Adrenal gland (tissue), 12 donors: ENCODE measurements around the gene STOM. TPM values are rescaled to one million over a fixed set of nuclear protein-coding genes. Genes with fewer than 3 reads are reported as not detected.

Source experiments
- DNase-seq, 7 donors: peaks; one replicate each; pipeline ENCODE4 v3.0.0-alpha.2; 2019 to 2020
- H3K27ac ChIP-seq, 5 donors: fragments of 200-600 bp; sonication (generic) in 4 of 5; 1 replicate in 3 of 5; 2 replicates in 2 of 5; pipeline versions ENCODE4 v1.5.1 to v1.8.0; 2016 to 2020; ENCODE audit warnings: mild to moderate bottlenecking in 1 of 5
- H3K27me3 ChIP-seq: fragments of 200-600 bp; 2 replicates; pipeline ENCODE4 v1.8.0; 2021
- H3K36me3 ChIP-seq, 2 donors: fragments of 200-600 bp; replicated peaks in 1 of 2; 1 replicate in 1 of 2; 2 replicates in 1 of 2; pipeline versions ENCODE4 v1.5.1 to v1.8.0; 2018 to 2022
- H3K4me1 ChIP-seq, 2 donors: fragments of 200-600 bp; replicated peaks in 1 of 2; 1 replicate in 1 of 2; 2 replicates in 1 of 2; pipeline versions ENCODE4 v1.5.1 to v1.8.0; 2018 to 2021
- H3K4me3 ChIP-seq, 4 donors: fragments of 200-600 bp; sonication (generic) in 3 of 4; one replicate each; pipeline ENCODE4 v1.5.1; 2016 to 2018
- H3K9me3 ChIP-seq, 3 donors: fragments of 200-600 bp; sonication (generic) in 1 of 3; replicated peaks in 1 of 3; 1 replicate in 2 of 3; 2 replicates in 1 of 3; pipeline versions ENCODE4 v1.5.1 to v1.8.0; 2016 to 2021
- POLR2A ChIP-seq, 2 donors: fragments of 450-650 bp; IDR thresholded peaks; one replicate each; pipeline ENCODE4 v1.6.1; 2017; ENCODE audit warnings: antibody characterized with exemption in 2 of 2, mild to moderate bottlenecking in 2 of 2, moderate library complexity in 1 of 2
- WGBS, 4 donors: extraction: QIAGEN DNeasy Blood & Tissue Kit in 2 of 4; methylation state at CpG; one replicate each; pipeline versions ENCODE4 v1.1.5 to v1.1.7; 2013 to 2017; 5-methylcytosine and 5-hydroxymethylcytosine counted together
- intact Hi-C, 2 donors: fragments of 100-400 bp; cut with DNase I; formaldehyde crosslinking; loops; one replicate each; pipeline versions ENCODE4 v1.14.1 to v1.15.0; 2022 to 2023
- polyA plus RNA-seq, 3 donors: library from polyadenylated mRNA; stranded (reverse); fragments of 200-250 nt in 2 of 3; fragments of 350-450 nt in 1 of 3; fragmentation: Illumina TruSeq in 1 of 3; extraction: RNeasy Lipid Tissue Mini Kit (QIAGEN cat#74804) in 1 of 3; gene quantifications; one replicate each; pipeline ENCODE4 v1.2.3, GENCODE V29; 2013 to 2014
- total RNA-seq, 9 donors: library from RNA; depleted of rRNA in 4 of 9; stranded (reverse); fragments of >200 nt in 4 of 9; fragments of 120-200 nt in 1 of 9; fragmentation: NEBNext Ultra II Directional in 1 of 9; extraction: Animal tissue kit (Norgen Biotek cat#: 25700) in 1 of 9; gene quantifications; one replicate each; pipeline versions ENCODE4 v1.1.0 to v1.2.4, GENCODE V29; 2013 to 2023
- TF ChIP-seq, protein P1 (sequence below), 6 experiments: fragments of 450-650 bp in 4 of 6; fragments of 200-600 bp in 2 of 6; sonication (generic) in 1 of 6; IDR thresholded peaks; 1 replicate in 5 of 6; 2 replicates in 1 of 6; pipeline versions ENCODE4 v1.5.1 to v1.8.0; 2016 to 2021; ENCODE audit warnings: antibody characterized with exemption in 6 of 6, mild to moderate bottlenecking in 2 of 6, moderate library complexity in 1 of 6
- donor health status: healthy with polysubstance abuse.
- donor health status: Bipolar disorder and iron deficiency.
- donor health status: DM: yes; HTN: yes; CAD: no.
- donor health status: DM: no; HTN: no; CAD: no.
- donor health status: DM: no; HTN: no; CAD: no.
- donor health status: DM: yes; HTN: yes; CAD: no.

Gene STOM
- total and polyA plus RNA-seq, 12 donors: 104 to 427 (median 211) TPM

DNA sequence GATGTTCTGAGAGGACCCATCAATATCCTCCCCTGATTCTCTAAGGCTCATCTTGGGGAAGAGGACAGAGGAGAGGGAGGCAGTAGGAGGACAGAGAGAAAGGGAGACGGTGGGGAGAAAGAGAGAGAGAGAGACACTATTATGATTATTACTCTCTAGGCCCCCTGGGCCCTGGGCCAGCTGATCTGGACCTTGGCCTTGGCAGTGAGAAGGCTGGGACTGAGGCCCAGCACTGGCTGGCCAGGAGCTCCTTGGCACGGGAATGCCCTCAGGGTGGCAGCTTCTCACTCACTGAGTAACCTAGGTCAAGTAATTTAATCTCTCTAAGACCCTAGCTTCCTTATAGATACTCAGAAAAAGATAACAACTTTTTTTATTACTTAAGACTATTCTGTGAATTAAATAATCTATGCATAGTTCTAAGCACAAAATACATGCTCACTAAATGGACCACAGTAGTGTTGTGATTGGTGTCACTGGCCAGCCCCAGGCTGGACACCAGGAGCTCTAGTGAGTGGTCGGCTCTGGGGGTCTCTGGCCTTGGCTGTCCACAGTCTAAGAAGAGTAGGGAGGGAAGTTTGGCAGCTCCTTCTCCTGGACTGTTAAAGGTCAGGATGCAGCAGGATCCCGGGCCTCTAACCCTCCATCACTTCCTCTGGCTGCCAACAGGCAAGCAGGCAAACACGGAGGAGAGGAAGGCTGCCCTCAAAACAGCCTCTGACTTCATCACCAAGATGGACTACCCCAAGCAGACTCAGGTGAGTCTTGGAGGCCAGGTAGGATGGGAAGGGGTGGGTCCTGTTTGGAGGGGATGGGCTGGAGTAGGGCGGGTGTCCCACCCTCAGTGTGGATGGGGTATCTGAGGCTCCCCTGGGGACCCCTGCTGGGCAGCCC is 52.1 kb downstream of the STOM start:
- Histone ChIP-seq H3K27ac (peak overlapping the region in 2 of 5 donors; percentile 27 to 59), H3K4me3 (no peak overlapping the region), H3K36me3 (peaks cover 0 to 76% of the 10 kb centered on the region in 2 donors), H3K9me3 (no peaks in the 10 kb centered on the region), H3K4me1 (peaks cover 0 to 7% of the 10 kb centered on the region in 2 donors), H3K27me3 (no peaks in the 10 kb centered on the region)
- intact Hi-C loops: loop anchor here (2.0 to 10.0 kb wide), 4 partner anchors 64 to 106 kb away; no protein-coding TSS in a partner anchor
- TF ChIP-seq, protein P1, sequence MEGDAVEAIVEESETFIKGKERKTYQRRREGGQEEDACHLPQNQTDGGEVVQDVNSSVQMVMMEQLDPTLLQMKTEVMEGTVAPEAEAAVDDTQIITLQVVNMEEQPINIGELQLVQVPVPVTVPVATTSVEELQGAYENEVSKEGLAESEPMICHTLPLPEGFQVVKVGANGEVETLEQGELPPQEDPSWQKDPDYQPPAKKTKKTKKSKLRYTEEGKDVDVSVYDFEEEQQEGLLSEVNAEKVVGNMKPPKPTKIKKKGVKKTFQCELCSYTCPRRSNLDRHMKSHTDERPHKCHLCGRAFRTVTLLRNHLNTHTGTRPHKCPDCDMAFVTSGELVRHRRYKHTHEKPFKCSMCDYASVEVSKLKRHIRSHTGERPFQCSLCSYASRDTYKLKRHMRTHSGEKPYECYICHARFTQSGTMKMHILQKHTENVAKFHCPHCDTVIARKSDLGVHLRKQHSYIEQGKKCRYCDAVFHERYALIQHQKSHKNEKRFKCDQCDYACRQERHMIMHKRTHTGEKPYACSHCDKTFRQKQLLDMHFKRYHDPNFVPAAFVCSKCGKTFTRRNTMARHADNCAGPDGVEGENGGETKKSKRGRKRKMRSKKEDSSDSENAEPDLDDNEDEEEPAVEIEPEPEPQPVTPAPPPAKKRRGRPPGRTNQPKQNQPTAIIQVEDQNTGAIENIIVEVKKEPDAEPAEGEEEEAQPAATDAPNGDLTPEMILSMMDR (IDR thresholded peaks at IDR 0.05): no peak
- TF ChIP-seq POLR2A (IDR thresholded peaks at IDR 0.05): no peak
- peak; percentile 56 to 86 (median 75) for DNase-seq
- 29 to 41% (median 34%) methylated on average over 5 to 6 of the region's 6 CpGs for WGBS, 4 donors

DNA sequence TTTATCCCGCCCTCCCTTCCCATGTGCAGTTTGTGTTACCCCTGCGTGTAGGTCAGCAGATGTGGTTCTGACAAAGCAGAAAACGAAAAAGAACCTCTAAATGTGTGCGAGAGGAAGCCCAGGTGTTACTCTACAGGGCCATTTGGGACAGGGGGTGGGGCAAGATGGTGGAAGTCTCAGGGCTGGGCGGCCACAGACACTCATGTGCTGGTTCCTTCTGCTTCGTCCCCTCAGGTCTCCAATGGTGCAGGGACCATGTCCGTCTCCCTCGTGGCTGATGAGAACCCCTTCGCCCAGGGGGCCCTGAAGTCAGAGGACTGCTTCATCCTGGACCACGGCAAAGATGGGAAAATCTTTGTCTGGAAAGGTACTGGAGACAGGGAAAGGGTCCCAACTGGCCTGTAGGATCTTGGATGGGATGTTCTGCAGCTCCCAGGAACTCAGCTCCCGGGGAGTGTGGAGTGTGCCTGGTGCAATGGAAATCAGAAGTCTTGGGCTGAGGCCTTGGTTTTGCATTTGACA is 53.1 kb downstream of the STOM start:
- TF ChIP-seq, protein P1 (IDR thresholded peaks at IDR 0.05): no peak
- TF ChIP-seq POLR2A (IDR thresholded peaks at IDR 0.05): no peak
- Histone ChIP-seq H3K9me3 (no peaks in the 10 kb centered on the region), H3K27me3 (no peaks in the 10 kb centered on the region), H3K36me3 (peaks cover 0 to 76% of the 10 kb centered on the region in 2 donors), H3K4me3 (no peak overlapping the region), H3K27ac (no peak overlapping the region), H3K4me1 (peaks cover 0 to 7% of the 10 kb centered on the region in 2 donors)
- WGBS, 4 donors: 95 to 96% (median 95%) methylated on average over 11 of the region's 11 CpGs
- intact Hi-C loops: loop anchor here (5.0 to 10.0 kb wide), 3 partner anchors 65 to 105 kb away; no protein-coding TSS in a partner anchor
- peak in 1 of 7 donors; percentile 8 for DNase-seq

DNA sequence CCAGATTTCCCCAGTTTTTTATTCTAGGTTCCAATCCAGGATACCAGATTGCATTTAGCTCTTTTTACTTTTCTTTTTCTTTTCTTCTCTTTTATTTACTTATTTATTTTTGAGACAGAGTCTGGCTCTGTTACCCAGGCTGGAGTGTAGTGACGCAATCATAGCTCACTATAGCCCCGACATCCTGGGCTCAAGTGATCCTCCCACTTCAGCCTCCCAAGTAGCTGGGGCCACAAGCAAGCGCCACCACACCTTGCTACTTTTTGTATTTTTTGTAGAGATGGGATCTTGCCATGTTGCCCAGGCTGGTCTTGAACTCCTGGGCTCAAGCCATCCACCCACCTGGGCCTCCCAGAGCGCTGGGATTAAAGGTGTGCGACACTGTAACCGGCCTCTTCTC is 53.7 kb downstream of the STOM start:
- Histone ChIP-seq H3K27ac (no peak overlapping the region), H3K27me3 (no peaks in the 10 kb centered on the region), H3K36me3 (peaks cover 0 to 76% of the 10 kb centered on the region in 2 donors), H3K9me3 (no peaks in the 10 kb centered on the region), H3K4me1 (peaks cover 0 to 7% of the 10 kb centered on the region in 2 donors), H3K4me3 (no peak overlapping the region)
- intact Hi-C loops: loop anchor here (5.0 to 10.0 kb wide), 3 partner anchors 66 to 104 kb away; no protein-coding TSS in a partner anchor
- TF ChIP-seq POLR2A (IDR thresholded peaks at IDR 0.05): no peak
- TF ChIP-seq, protein P1 (IDR thresholded peaks at IDR 0.05): no peak
- peak in 1 of 7 donors; percentile 4 for DNase-seq
- WGBS, 4 donors: 89 to 93% (median 92%) methylated on average over 6 of the region's 6 CpGs

DNA sequence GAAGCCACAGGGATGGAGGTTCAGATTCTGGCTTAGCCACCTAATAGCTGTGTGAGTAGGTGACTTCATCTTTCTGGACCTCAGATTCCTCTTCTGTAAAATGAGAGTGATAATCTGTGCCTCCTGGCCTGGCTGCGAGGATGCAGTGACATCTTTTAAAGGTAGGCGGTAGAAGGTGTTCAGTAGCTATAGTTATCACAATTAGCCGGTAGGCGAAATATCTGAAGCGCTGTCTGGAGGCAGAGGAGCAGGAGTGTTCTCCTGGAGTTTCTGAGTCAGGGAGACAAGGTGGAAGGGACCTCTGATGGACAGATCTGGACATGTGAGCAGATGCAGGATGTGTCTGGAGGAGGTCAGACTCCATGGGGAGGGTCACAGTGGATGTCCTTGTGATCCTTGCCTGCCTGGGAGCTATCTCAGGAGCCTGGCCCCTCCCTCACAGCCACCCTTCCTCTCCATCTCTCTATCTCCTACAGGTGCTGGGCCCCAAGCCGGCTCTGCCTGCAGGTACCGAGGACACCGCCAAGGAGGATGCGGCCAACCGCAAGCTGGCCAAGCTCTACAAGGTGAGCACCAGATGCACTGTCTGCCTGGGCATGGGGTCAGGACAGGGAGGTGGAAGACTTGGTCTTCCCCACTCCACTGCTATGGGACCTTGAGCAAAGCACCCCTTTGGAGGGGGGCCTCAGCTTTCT is 56.4 kb downstream of the STOM start:
- intact Hi-C loops: loop anchor here in 1 of 2 donors (10.0 kb wide), 1 partner anchor 99 kb away; no protein-coding TSS in a partner anchor
- Histone ChIP-seq H3K27ac (no peak overlapping the region), H3K4me3 (no peak overlapping the region)

More for the DNA sequence above, 56.4 kb downstream of the STOM start:
- Histone ChIP-seq H3K9me3 (no peaks in the 10 kb centered on the region), H3K27me3 (no peaks in the 10 kb centered on the region), H3K36me3 (peaks cover 0 to 78% of the 10 kb centered on the region in 2 donors), H3K4me1 (peaks cover 0 to 7% of the 10 kb centered on the region in 2 donors)
- peak in 1 of 7 donors; percentile 13 for DNase-seq
- TF ChIP-seq, protein P1 (IDR thresholded peaks at IDR 0.05): no peak
- no peak for TF ChIP-seq POLR2A (IDR thresholded peaks at IDR 0.05)
- 97 to 100% (median 98%) methylated on average over 7 to 10 of the region's 10 CpGs for WGBS, 4 donors
